Upper lobe of left lung (tissue), 4 donors: ENCODE measurements around the gene ZNF367.

ENCODE experiments used
- EP300 ChIP-seq, 4 donors: sonication (generic); formaldehyde crosslinking; IDR thresholded peaks; one replicate each; pipeline ENCODE4 v1.5.1; 2017; ENCODE audit warnings: antibody characterized with exemption in 4 of 4, control low read depth in 2 of 4
- POLR2A ChIP-seq, 4 donors: fragments of 450-650 bp; IDR thresholded peaks; one replicate each; pipeline ENCODE4 v1.5.1; 2016 to 2017; ENCODE audit warnings: antibody characterized with exemption in 4 of 4, mild to moderate bottlenecking in 2 of 4
- POLR2AphosphoS5 ChIP-seq, 2 donors: sonication (generic); formaldehyde crosslinking; IDR thresholded peaks; one replicate each; pipeline ENCODE4 v1.5.1; 2017; ENCODE audit warnings: antibody characterized with exemption in 2 of 2
- TF ChIP-seq, protein P1 (sequence below), 6 experiments: fragments of 450-650 bp in 4 of 6; fragments of 200-600 bp in 2 of 6; sonication (generic) in 2 of 6; IDR thresholded peaks; one replicate each; pipeline ENCODE4 v1.5.1; 2016 to 2019; ENCODE audit warnings: antibody characterized with exemption in 6 of 6

- TF ChIP-seq, protein P1, sequence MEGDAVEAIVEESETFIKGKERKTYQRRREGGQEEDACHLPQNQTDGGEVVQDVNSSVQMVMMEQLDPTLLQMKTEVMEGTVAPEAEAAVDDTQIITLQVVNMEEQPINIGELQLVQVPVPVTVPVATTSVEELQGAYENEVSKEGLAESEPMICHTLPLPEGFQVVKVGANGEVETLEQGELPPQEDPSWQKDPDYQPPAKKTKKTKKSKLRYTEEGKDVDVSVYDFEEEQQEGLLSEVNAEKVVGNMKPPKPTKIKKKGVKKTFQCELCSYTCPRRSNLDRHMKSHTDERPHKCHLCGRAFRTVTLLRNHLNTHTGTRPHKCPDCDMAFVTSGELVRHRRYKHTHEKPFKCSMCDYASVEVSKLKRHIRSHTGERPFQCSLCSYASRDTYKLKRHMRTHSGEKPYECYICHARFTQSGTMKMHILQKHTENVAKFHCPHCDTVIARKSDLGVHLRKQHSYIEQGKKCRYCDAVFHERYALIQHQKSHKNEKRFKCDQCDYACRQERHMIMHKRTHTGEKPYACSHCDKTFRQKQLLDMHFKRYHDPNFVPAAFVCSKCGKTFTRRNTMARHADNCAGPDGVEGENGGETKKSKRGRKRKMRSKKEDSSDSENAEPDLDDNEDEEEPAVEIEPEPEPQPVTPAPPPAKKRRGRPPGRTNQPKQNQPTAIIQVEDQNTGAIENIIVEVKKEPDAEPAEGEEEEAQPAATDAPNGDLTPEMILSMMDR (IDR thresholded peaks at IDR 0.05), result no peak
- no peak for TF ChIP-seq POLR2A (IDR thresholded peaks at IDR 0.05)
- no peak for TF ChIP-seq POLR2AphosphoS5 (IDR thresholded peaks at IDR 0.05)
- TF ChIP-seq EP300 (IDR thresholded peaks at IDR 0.05), result no peak
Observed at GRCh38 chr9:96437454-96437853, 19.3 kb upstream of the ZNF367 start.
